IMR-90 (cell line): Measurements from ENCODE around the gene RNGTT. TPM values are rescaled to one million over a fixed set of nuclear protein-coding genes. Genes with fewer than 3 reads are reported as not detected.

Source experiments
- ATAC-seq: fragments of 200-7000 bp; cut with Tn5 transposase; 2 replicates; pipeline ENCODE4 v1.9.1; 2020; ENCODE audit warnings: low read depth, mild to moderate bottlenecking, moderate library complexity
- BruUV-seq: library from RNA; stranded (reverse); fragments of 400-500 nt; replicated peaks from 2 replicates; lab custom pipeline; 2021; lab: Mats Ljungman, UMichigan
- CTCF ChIA-PET: fragments of 300-600 bp; formaldehyde crosslinking; extraction: SDS; loops from one replicate; lab custom pipeline; 2021; ENCODE audit warnings: antibody characterized with exemption; lab: Yijun Ruan, JAX
- POLR2A ChIA-PET: fragments of 300-600 bp; sonication (Branson Sonifier 250); formaldehyde crosslinking; loops from one replicate; lab custom pipeline; 2022; ENCODE audit warnings: antibody characterized with exemption; ENCODE audit not compliant: unreplicated experiment; lab: Charles Lee
- DNase-seq: peaks from one replicate; pipeline ENCODE4 v3.0.0; 2013
- H2AFZ ChIP-seq: replicated peaks from 2 replicates; pipeline ENCODE3; 2013; ENCODE audit warnings: low read length, mild to moderate bottlenecking; ENCODE audit not compliant: poor library complexity
- H2AK5ac ChIP-seq: 2 replicates; pipeline ENCODE4 v1.6.1; 2013; ENCODE audit warnings: low read depth, low read length, inconsistent platforms
- H2AK9ac ChIP-seq: replicated peaks from 2 replicates; pipeline ENCODE3; 2013; ENCODE audit warnings: mild to moderate bottlenecking, low read depth, low read length, moderate library complexity; ENCODE audit not compliant: poor library complexity
- H2BK120ac ChIP-seq: 2 replicates; pipeline ENCODE4 v1.6.1; 2013; ENCODE audit warnings: low read depth, low read length, inconsistent platforms
- H2BK15ac ChIP-seq: 3 replicates; pipeline ENCODE4 v1.6.1; 2013; ENCODE audit warnings: low read depth, low read length, inconsistent platforms
- H2BK20ac ChIP-seq: 2 replicates; pipeline ENCODE4 v1.6.1; 2013; ENCODE audit warnings: low read depth, mild to moderate bottlenecking, inconsistent platforms, low read length, moderate library complexity
- H2BK5ac ChIP-seq: 2 replicates; pipeline ENCODE4 v1.6.1; 2013; ENCODE audit warnings: mild to moderate bottlenecking, low read depth, low read length, inconsistent platforms; ENCODE audit not compliant: poor library complexity, severe bottlenecking
- H3K14ac ChIP-seq: replicated peaks from 2 replicates; pipeline ENCODE4 v1.6.1; 2013; ENCODE audit warnings: low read depth, low read length, inconsistent platforms
- H3K18ac ChIP-seq: 2 replicates; pipeline ENCODE4 v1.6.1; 2013; ENCODE audit warnings: low read depth, low read length, control low read depth
- H3K23ac ChIP-seq: 2 replicates; pipeline ENCODE4 v1.6.1; 2013; ENCODE audit warnings: low read depth, low read length, inconsistent platforms
- H3K27ac ChIP-seq: 2 replicates; pipeline ENCODE4 v1.5.1; 2013; ENCODE audit warnings: mild to moderate bottlenecking, control low read depth, low read length; ENCODE audit not compliant: insufficient read depth
- H3K27me3 ChIP-seq: 2 replicates; pipeline ENCODE4 v1.6.1; 2013; ENCODE audit warnings: low read length; ENCODE audit not compliant: control insufficient read depth, insufficient read depth
- H3K36me3 ChIP-seq: 2 replicates; pipeline ENCODE4 v1.6.1; 2013; ENCODE audit warnings: low read length, mixed read lengths; ENCODE audit not compliant: control insufficient read depth, insufficient read depth
- H3K4ac ChIP-seq: 2 replicates; pipeline ENCODE4 v1.6.1; 2013; ENCODE audit warnings: low read depth, low read length, inconsistent platforms
- H3K4me1 ChIP-seq: 2 replicates; pipeline ENCODE4 v1.6.1; 2013; ENCODE audit warnings: low read length, mixed read lengths; ENCODE audit not compliant: control insufficient read depth, insufficient read depth
- H3K4me2 ChIP-seq: 2 replicates; pipeline ENCODE4 v1.6.1; 2013; ENCODE audit warnings: low read depth, mild to moderate bottlenecking, control low read depth, low read length, moderate library complexity
- H3K4me3 ChIP-seq: 2 replicates; pipeline ENCODE4 v1.5.1; 2013; ENCODE audit warnings: low read depth, mild to moderate bottlenecking, control low read depth, low read length, moderate library complexity; ENCODE audit not compliant: insufficient read depth
- H3K56ac ChIP-seq: 2 replicates; pipeline ENCODE4 v1.6.1; 2013; ENCODE audit warnings: low read length, inconsistent platforms; ENCODE audit not compliant: insufficient read depth; ENCODE audit errors: extremely low read depth
- H3K79me1 ChIP-seq, 2 experiments: 2 replicates each; pipeline ENCODE4 v1.6.1; 2013; ENCODE audit warnings: low read length in 2 of 2, inconsistent platforms in 1 of 2, low read depth in 1 of 2
- H3K9ac ChIP-seq: 2 replicates; pipeline ENCODE4 v1.6.1; 2013; ENCODE audit warnings: low read depth, low read length, control low read depth
- H3K9me1 ChIP-seq: 2 replicates; pipeline ENCODE4 v1.6.1; 2013; ENCODE audit warnings: low read length, inconsistent platforms; ENCODE audit not compliant: insufficient read depth
- H3K9me3 ChIP-seq: 2 replicates; pipeline ENCODE4 v1.6.1; 2013; ENCODE audit warnings: low read length; ENCODE audit not compliant: control insufficient read depth, insufficient read depth
- H4K20me1 ChIP-seq: 2 replicates; pipeline ENCODE4 v1.6.1; 2013; ENCODE audit warnings: low read length, inconsistent platforms; ENCODE audit not compliant: insufficient read depth
- H4K5ac ChIP-seq: 2 replicates; pipeline ENCODE4 v1.6.1; 2013; ENCODE audit warnings: mild to moderate bottlenecking, low read depth, low read length, control low read depth
- H4K8ac ChIP-seq, 2 experiments: 2 replicates each; pipeline ENCODE4 v1.6.1; 2013; ENCODE audit warnings: low read depth in 2 of 2, low read length in 2 of 2, control low read depth in 1 of 2, inconsistent platforms in 1 of 2
- H4K91ac ChIP-seq: 2 replicates; pipeline ENCODE4 v1.6.1; 2013; ENCODE audit warnings: low read depth, low read length, inconsistent platforms; ENCODE audit not compliant: insufficient read depth
- CHD1 ChIP-seq: IDR thresholded peaks from 2 replicates; pipeline ENCODE4 v1.6.1; 2012; ENCODE audit warnings: low read depth, low read length, improper control_type of control experiment
- MAFK ChIP-seq: IDR thresholded peaks from 2 replicates; pipeline ENCODE4 v1.6.1; 2012; ENCODE audit warnings: low read depth, low read length, improper control_type of control experiment
- RAD21 ChIP-seq: IDR thresholded peaks from 2 replicates; pipeline ENCODE4 v1.6.1; 2012; ENCODE audit warnings: low read length, improper control_type of control experiment
- RFX5 ChIP-seq: IDR thresholded peaks from 2 replicates; pipeline ENCODE4 v1.8.0; 2012; ENCODE audit warnings: low read depth, mild to moderate bottlenecking, low read length, moderate library complexity
- WGBS, 2 experiments: methylation state at CpG; one replicate each; pipeline versions ENCODE4 v1.1.5 to v1.1.7; 2013; ENCODE audit warnings: missing lambda C conversion rate in 2 of 2; ENCODE audit not compliant: insufficient read length in 1 of 2; ENCODE audit errors: extremely low coverage in 2 of 2; 5-methylcytosine and 5-hydroxymethylcytosine counted together
- dilution Hi-C: fragments of 300-500 bp; cut with HindIII; formaldehyde crosslinking; loops from one replicate; pipeline ENCODE4 v1.14.3; 2018; ENCODE audit warnings: low sequenced_read_pairs; ENCODE audit not compliant: unreplicated experiment
- in situ Hi-C: fragments of 300-500 bp; cut with MboI; formaldehyde crosslinking; loops from 3 replicates; pipeline ENCODE4 v1.14.3; 2019; ENCODE audit warnings: low sequenced_read_pairs, inconsistent platforms, mixed read lengths
- intact Hi-C: fragments of 100-400 bp; cut with micrococcal nuclease; formaldehyde crosslinking; loops from 2 replicates; pipeline ENCODE4 v1.10.0; 2022
- polyA plus RNA-seq, 3 experiments: library from polyadenylated mRNA; depleted of rRNA; stranded (reverse); fragments of >200 nt; gene quantifications; 2 replicates each; pipeline ENCODE4 v1.2.3, GENCODE V29; 2012; ENCODE audit warnings: low replicate concordance in 1 of 3
- total RNA-seq: library from RNA; depleted of rRNA; stranded (reverse); fragments of >200 nt; gene quantifications from 2 replicates; pipeline ENCODE4 v1.2.3, GENCODE V29; 2012

RNGTT gene
- total and polyA plus RNA-seq, 2 of the 4 experiments (the other 2 are of a cell fraction), result 5.4 to 21.7 TPM

- intact Hi-C loops, result no loop called here
- dilution Hi-C loops, result no loop called here
- H3K9me1 ChIP-seq, result no peaks in the 10 kb centered on the region
Observed at GRCh38 chr6:88695937-88696336, 267.5 kb downstream of the RNGTT start.

More at GRCh38 chr6:88695937-88696336, 267.5 kb downstream of the RNGTT start:
- Histone ChIP-seq H2BK5ac (no peak overlapping the region), H3K23ac (no peak overlapping the region), H3K27me3 (no peaks in the 10 kb centered on the region), H3K18ac (no peak overlapping the region), H3K9ac (no peak overlapping the region), H3K14ac (no peak overlapping the region), H3K4me2 (no peak overlapping the region), H2AFZ (no peak overlapping the region), H2AK9ac (no peak overlapping the region), H4K20me1 (no peaks in the 10 kb centered on the region), H3K4me1 (no peaks in the 10 kb centered on the region), H3K56ac (no peak overlapping the region), H4K8ac (no peak overlapping the region), H3K4me3 (no peak overlapping the region), H2AK5ac (no peak overlapping the region), H3K36me3 (no peaks in the 10 kb centered on the region), H2BK15ac (no peak overlapping the region), H2BK120ac (no peak overlapping the region), H2BK20ac (no peak overlapping the region), H3K4ac (no peak overlapping the region), H3K79me1 (no peaks in the 10 kb centered on the region; a peak in 1 of 4 replicates), H4K5ac (no peak overlapping the region), H4K91ac (no peak overlapping the region), H3K27ac (no peak overlapping the region), H3K9me3 (peaks cover 2% of the 10 kb centered on the region; the same call in 1 of the 2 replicates)
- BruUV-seq, result no TSS peak
- CTCF ChIA-PET, result no interaction called here
- WGBS, 2 experiments, result no CpG with 5 or more reads among the region's 4 CpGs
- POLR2A ChIA-PET, result no interaction called here
- ATAC-seq, result no peak
- no peak for DNase-seq
- TF ChIP-seq RFX5, result no peak
- TF ChIP-seq RAD21, result no peak
- peak; percentile 89 for TF ChIP-seq MAFK
- TF ChIP-seq CHD1, result no peak
- in situ Hi-C loops, result no loop called here
